HG02678 (cell line): Measurements from ENCODE around the gene NEDD4L.

Experiments used
- ATAC-seq: cut with Tn5 transposase; IDR thresholded peaks from one replicate; pipeline ENCODE4 v1.9.1; 2021; ENCODE audit warnings: mild to moderate bottlenecking, moderate library complexity; ENCODE audit not compliant: unreplicated experiment

The NEDD4L gene

GRCh38 chr18:58390399-58390798, 346.4 kb downstream of the NEDD4L start:
- ATAC-seq = no peak

DNA sequence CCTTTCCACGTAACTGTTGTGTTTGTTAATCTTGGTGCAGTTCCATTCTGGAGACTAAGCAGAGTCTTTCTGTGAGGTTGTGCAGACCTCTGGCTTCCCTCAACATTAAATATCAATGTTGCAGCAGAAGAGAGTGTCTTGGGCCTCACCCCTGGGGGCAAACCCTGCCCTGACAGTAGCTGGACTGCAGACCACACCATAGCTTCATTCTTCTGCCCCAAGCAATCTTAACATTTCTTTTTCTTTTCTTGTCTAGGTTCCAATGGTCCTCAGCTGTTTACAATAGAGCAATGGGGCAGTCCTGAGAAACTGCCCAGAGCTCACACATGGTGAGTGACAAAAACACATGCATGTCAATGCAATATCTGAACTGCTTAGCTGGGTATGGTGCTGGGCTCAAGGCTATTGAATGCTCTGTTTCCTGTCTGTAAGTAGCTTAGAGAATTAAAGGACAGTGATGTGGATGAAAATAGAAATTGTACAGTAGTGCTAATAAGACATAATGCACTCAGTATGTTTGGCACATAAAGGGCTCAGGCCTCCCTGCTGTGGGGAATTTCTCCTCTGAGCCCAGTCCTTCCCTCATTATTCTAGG, 347.3 kb downstream of the NEDD4L start:
- ATAC-seq = no peak

DNA sequence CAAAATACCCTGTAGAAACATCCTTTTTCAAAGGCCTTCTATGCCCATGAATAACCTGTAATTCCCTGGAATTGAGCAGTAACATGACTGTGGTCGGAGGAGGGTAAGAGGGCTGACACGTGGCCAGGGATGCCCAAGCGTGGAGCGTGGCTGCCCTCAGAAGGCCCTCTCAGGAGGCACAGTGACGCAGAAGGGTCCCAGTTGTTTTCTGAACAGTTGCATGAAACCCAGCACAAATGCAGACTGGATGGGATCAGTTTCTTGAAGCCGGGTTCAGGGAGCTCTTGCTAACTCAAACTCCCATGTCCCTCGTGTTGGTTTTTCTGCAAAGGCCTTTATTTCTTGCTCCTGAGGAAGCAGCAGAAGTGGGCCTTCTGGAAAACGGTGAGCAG, 347.9 kb downstream of the NEDD4L start:
- no peak for ATAC-seq

DNA sequence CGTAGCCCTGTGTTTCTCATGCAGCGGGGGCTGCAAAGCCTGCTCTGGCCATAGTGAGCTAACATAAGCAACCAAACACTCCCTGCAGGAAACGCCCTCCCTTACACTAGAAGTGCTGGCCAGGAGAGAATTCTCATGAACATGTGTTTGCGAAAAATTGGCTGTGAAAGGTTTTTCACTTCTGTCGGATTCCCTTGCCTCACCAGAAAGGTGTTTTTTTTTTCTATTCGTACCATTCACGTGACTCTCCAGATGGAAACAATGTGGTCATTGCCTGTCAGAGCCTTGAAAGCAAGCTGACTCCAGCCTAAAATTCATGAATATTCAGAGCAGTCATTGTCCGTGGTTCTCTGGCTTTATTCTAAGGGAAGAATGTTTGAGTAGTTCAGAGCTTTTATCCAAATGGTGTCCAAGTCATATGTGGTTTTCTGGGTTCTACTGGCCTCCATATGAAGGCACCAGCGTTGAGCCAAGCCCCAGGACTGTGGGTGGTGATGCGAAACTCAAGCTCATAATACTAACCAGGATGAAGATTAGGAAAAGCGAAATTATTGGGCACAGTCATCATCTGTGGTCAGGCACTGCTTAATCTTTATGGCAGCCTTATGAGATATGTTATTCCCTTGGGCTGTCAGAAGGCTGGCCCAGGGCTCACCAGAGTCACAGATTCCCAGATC, 348.4 kb downstream of the NEDD4L start:
- ATAC-seq = no peak

- no peak for ATAC-seq
These were observed 349.3 kb downstream of the NEDD4L start for GRCh38 chr18:58393295-58393694.

GRCh38 chr18:58394046-58394445, 350.0 kb downstream of the NEDD4L start:
- no peak for ATAC-seq

DNA sequence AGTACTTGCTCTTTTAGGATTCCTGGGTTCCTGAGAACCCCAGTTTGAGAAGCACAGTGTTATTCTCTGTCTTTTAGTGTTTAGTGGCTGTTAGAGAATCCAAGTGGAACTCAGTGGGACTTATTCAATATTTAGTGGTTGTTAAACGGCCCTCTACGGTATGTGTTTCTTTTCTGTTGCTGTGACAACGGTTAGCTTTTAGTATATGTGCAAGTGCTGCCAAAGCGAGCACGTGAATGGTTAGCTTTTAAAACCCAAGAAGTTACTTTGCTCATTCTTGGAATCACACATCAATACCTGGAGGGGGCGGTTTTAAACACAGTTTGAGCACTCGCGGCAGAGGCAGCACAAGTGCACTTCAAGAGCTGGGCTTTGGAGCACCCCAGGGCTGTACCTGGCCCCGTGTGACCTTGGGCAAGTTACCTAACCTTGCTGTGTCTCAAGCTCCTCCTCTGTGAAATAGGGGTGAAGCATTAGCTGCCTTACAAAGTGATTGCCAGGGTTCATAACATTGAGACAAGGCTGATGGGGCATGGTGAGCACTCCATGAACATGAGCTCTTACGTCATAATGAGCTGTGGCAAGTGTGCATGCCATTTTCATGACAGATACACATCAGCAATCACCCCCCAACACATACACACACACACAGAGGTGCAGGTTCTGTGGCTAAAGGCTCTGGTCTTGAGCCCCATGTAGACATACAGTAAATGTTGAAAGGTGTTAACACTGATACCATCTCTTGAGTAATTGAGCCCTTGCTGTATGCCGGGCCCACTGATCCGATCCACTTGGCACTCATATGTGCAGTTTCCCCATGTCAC, 350.8 kb downstream of the NEDD4L start:
- no peak for ATAC-seq

DNA sequence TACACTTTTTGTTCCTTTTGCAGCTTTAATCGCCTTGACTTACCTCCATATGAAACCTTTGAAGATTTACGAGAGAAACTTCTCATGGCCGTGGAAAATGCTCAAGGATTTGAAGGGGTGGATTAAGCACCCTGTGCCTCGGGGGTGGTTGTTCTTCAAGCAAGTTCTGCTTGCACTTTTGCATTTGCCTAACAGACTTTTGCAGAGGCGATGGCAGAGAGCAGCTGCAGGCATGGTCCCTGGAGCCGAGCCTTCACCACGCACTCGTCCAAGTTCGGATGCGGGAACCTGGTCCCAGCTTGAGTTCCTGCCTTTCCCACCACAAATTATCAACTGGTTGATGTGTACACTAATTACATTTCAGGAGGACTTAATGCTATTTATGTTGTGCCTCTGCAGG, 352.1 kb downstream of the NEDD4L start:
- ATAC-seq = no peak

GRCh38 chr18:58396966-58397365, 352.9 kb downstream of the NEDD4L start:
- no peak for ATAC-seq

DNA sequence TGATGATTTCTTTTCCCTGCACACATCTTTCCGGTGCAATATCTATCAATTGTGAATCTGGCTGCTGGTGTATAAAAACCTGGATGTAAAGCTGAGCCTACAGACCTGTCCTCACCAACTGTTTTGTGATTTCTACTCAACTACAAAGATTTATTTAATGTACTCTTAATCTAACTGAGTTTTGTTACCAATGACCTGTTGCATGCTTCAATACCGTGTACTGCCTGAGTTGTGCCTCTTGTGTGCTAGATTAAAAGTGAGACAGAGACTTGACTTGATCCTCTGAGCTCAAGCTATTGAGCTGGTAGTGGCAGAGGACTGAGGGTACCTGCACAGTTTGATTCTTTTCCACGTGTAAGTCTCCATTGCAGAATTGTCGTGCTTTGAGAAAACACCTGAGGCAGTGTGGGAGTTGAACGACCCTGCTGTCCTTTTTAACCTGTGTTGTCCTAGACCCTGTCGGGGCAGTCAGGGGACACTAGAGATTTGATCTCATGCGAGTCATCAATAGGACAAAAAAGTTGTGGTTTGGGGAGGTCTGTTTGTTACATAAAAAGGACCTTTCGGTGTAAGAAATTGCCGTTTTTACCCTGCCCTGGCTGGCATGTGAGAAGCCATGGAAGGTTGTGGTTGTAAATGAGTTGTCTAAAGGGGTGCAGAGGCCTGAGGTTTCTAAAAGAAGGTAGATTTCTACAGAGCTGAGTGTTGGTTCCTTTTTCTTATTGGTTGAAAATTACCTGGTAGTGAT, 353.5 kb downstream of the NEDD4L start:
- ATAC-seq = no peak

- no peak for ATAC-seq
These were observed 354.8 kb downstream of the NEDD4L start for GRCh38 chr18:58398648-58399398.

- no peak for ATAC-seq
These were observed 356.4 kb downstream of the NEDD4L start for GRCh38 chr18:58400331-58400870.

GRCh38 chr18:58401191-58401590, 357.2 kb downstream of the NEDD4L start:
- no peak for ATAC-seq

GRCh38 chr18:58402247-58402646, 358.2 kb downstream of the NEDD4L start:
- no peak for ATAC-seq

DNA sequence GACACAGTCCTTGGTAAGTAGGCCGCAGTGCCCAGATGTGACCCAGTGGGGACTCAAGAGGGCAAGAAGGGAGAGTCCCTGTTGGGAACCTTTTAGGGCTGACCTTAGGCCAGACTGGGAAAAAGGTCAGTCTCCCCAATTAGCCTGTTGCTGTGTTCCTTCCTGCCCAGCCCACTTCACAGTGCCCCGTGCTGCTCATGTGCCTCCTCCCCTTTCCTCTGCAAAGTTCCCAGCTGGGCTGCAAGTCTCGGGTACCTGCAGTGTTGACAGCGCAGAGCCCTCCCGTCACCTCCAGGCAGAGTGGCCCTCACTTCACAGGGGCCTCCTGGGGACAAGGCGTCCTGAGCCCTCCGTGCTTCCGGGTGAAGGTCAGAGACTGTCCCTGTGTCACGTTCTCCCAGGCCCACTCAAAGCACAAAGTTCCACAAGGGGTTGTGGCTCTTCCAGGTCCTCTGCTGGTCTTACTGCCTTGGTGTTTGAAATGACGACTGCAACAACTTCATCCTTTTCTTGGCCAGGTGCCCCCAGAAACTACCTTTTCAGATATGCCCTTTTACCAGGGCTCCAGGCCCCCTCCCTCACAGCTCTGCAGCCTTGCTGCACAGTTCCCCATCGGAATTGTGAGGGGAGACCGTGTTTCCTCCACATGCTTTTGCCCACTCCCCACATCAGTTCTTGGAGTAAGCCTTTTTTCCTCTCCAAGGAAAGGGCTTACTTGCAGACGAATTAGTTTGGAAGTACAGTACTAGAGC, 359.1 kb downstream of the NEDD4L start:
- no peak for ATAC-seq

- no peak for ATAC-seq
These were observed 359.9 kb downstream of the NEDD4L start for GRCh38 chr18:58403799-58404455.

- no peak for ATAC-seq
These were observed 361.3 kb downstream of the NEDD4L start for GRCh38 chr18:58405107-58405898.

GRCh38 chr18:58407263-58407648, 363.2 kb downstream of the NEDD4L start:
- ATAC-seq = no peak
